Neuronal stem cell (in vitro differentiated cells): ENCODE measurements around the gene TCF7L1.

ENCODE experiments used
- DNase-seq: peaks from one replicate; pipeline ENCODE4 v3.0.0-alpha.2; 2013; ENCODE audit warnings: low spot score
- H2AFZ ChIP-seq: one replicate; pipeline ENCODE4 v1.6.1; 2013; ENCODE audit warnings: mild to moderate bottlenecking, low read length, inconsistent platforms
- H2AK5ac ChIP-seq: 2 replicates; pipeline ENCODE4 v1.6.1; 2013; ENCODE audit warnings: low read depth, mild to moderate bottlenecking, inconsistent platforms, low read length, moderate library complexity, mixed read lengths
- H2BK120ac ChIP-seq: 2 replicates; pipeline ENCODE4 v1.6.1; 2013; ENCODE audit warnings: low read depth, mild to moderate bottlenecking, inconsistent platforms, low read length, moderate library complexity, mixed read lengths
- H2BK12ac ChIP-seq: one replicate; pipeline ENCODE4 v1.6.1; 2013; ENCODE audit warnings: low read length, inconsistent platforms
- H2BK15ac ChIP-seq: 2 replicates; pipeline ENCODE4 v1.6.1; 2013; ENCODE audit warnings: mild to moderate bottlenecking, low read length, inconsistent platforms, mixed read lengths
- H2BK5ac ChIP-seq: one replicate; pipeline ENCODE4 v1.6.1; 2013; ENCODE audit warnings: inconsistent platforms, mild to moderate bottlenecking, low read length, moderate library complexity
- H3K14ac ChIP-seq: one replicate; pipeline ENCODE4 v1.6.1; 2013; ENCODE audit warnings: low read length, inconsistent platforms
- H3K18ac ChIP-seq: 2 replicates; pipeline ENCODE4 v1.6.1; 2013; ENCODE audit warnings: low read length, inconsistent platforms
- H3K23ac ChIP-seq: 2 replicates; pipeline ENCODE4 v1.6.1; 2013; ENCODE audit warnings: low read depth, mild to moderate bottlenecking, mixed read lengths, low read length, inconsistent platforms; ENCODE audit not compliant: poor library complexity
- H3K27ac ChIP-seq: replicated peaks from 3 replicates; pipeline ENCODE4 v1.5.1; 2013; ENCODE audit warnings: low read length, inconsistent platforms
- H3K27me3 ChIP-seq, 3 experiments: 2 replicates each; pipeline ENCODE4 v1.6.1; 2013; ENCODE audit warnings: low read length in 3 of 3, mild to moderate bottlenecking in 2 of 3, inconsistent platforms in 1 of 3, low read depth in 1 of 3, mixed read lengths in 1 of 3, moderate library complexity in 1 of 3; ENCODE audit not compliant: control insufficient read depth in 3 of 3, insufficient read depth in 3 of 3
- H3K36me3 ChIP-seq, 2 donors: replicated peaks in 1 of 2; 2 replicates each; pipeline ENCODE4 v1.6.1; 2013; ENCODE audit warnings: low read length in 2 of 2; ENCODE audit not compliant: control insufficient read depth in 2 of 2, insufficient read depth in 2 of 2
- H3K4ac ChIP-seq: 2 replicates; pipeline ENCODE4 v1.6.1; 2013; ENCODE audit warnings: inconsistent platforms, mild to moderate bottlenecking, low read length, moderate library complexity
- H3K4me1 ChIP-seq, 2 donors: 1 replicate in 1 of 2; 2 replicates in 1 of 2; pipeline ENCODE4 v1.6.1; 2013; ENCODE audit warnings: low read length in 2 of 2, low read depth in 1 of 2; ENCODE audit not compliant: control insufficient read depth in 2 of 2, insufficient read depth in 1 of 2
- H3K4me2 ChIP-seq: one replicate; pipeline ENCODE4 v1.6.1; 2013; ENCODE audit warnings: mild to moderate bottlenecking, low read length, inconsistent platforms; ENCODE audit not compliant: insufficient read depth, poor library complexity, severe bottlenecking
- H3K4me3 ChIP-seq, 2 donors: 2 replicates each; pipeline ENCODE4 v1.5.1; 2013; ENCODE audit warnings: low read length in 2 of 2, mild to moderate bottlenecking in 2 of 2, inconsistent platforms in 1 of 2, moderate library complexity in 1 of 2
- H3K79me1 ChIP-seq: one replicate; pipeline ENCODE4 v1.6.1; 2013; ENCODE audit warnings: low read depth, mild to moderate bottlenecking, inconsistent platforms, low read length, moderate library complexity
- H3K9ac ChIP-seq: one replicate; pipeline ENCODE4 v1.6.1; 2013; ENCODE audit warnings: mild to moderate bottlenecking, low read depth, low read length, inconsistent platforms; ENCODE audit not compliant: poor library complexity
- H3K9me3 ChIP-seq, 2 donors: replicated peaks in 1 of 2; 2 replicates each; pipeline versions ENCODE3 to v1.6.1; 2013; ENCODE audit warnings: low read length in 2 of 2, mild to moderate bottlenecking in 2 of 2, inconsistent platforms in 1 of 2, low read depth in 1 of 2, mixed read lengths in 1 of 2, moderate library complexity in 1 of 2; ENCODE audit not compliant: control insufficient read depth in 2 of 2, insufficient read depth in 1 of 2
- H4K8ac ChIP-seq: one replicate; pipeline ENCODE4 v1.6.1; 2013; ENCODE audit warnings: low read depth, mild to moderate bottlenecking, inconsistent platforms, low read length, moderate library complexity
- H4K91ac ChIP-seq: one replicate; pipeline ENCODE4 v1.6.1; 2013; ENCODE audit warnings: low read length, low read depth, mild to moderate bottlenecking, inconsistent platforms; ENCODE audit not compliant: poor library complexity
- WGBS, 2 donors: extraction: QIAGEN DNeasy Blood & Tissue Kit; methylation state at CpG; one replicate each; pipeline ENCODE4 v1.1.7; 2013; ENCODE audit warnings: missing lambda C conversion rate in 2 of 2, mixed read lengths in 1 of 2; ENCODE audit not compliant: insufficient read length in 2 of 2, insufficient replicate concordance in 1 of 2; ENCODE audit errors: extremely low coverage in 2 of 2; 5-methylcytosine and 5-hydroxymethylcytosine counted together

Gene TCF7L1

DNA sequence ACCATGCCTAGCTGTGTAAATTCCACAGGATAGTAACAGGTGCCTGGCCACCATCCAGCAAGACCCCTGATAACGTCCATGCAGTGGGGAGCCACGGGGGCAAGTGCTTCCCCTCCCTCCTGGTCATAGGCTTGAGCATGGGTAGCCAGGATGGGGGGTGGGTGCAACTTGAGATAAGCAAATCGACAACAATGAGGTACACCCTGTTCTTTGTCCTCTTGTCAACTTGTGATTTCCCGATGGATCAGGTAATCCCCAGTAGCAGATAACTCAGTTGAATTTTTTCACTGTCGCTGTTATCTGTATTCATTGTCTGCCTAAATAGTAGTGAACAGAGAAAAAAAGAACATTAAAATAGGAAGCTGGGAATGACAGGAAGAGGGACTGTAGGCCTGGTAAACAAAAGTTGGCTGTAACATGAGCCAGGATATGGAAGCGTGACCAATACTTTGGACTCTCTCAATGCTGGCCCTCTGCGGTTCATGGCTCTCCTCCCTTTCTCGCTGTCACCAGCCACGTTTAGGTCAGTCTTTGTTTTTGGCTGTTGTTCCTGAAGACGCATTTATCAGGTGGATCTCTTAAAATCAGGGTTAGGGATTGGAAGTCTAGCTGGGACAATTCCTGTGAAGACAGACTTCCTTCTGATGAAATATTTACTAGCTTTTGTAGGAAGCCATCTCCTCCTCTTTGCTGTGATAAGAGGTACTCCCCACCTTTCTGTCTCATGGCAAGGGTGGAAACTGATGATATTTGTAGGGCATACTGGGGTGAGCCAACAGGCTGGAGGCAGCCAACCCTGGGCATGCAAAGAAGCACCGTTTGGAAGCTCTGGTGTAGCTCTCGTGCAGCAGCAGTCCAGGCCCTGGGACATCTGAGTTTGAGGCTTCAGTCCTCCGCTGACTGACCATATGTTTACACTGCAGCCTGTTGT lies 42.4 kb downstream of the TCF7L1 start:
- no peaks in the 10 kb centered on the region for H3K9me3 ChIP-seq
- H2BK15ac ChIP-seq, result peak overlapping the region; percentile 86
- H3K4me3 ChIP-seq, result no peak overlapping the region
- H3K4me2 ChIP-seq, result peak overlapping the region; percentile 23
- no peak overlapping the region for H2BK12ac ChIP-seq
- H3K9ac ChIP-seq, result peak overlapping the region; percentile 17
- no peak overlapping the region for H4K8ac ChIP-seq
- H3K14ac ChIP-seq, result no peak overlapping the region
- H3K23ac ChIP-seq, result no peak overlapping the region
- peak overlapping the region; percentile 47 for H4K91ac ChIP-seq
- no peak overlapping the region for H2AFZ ChIP-seq
- peak overlapping the region; percentile 33 for H2BK5ac ChIP-seq
- peak overlapping the region; percentile 64 for H3K27ac ChIP-seq
- peak overlapping the region; percentile 78 for H3K18ac ChIP-seq
- H3K4ac ChIP-seq, result no peak overlapping the region
- H3K36me3 ChIP-seq, result peaks cover 0 to 2% of the 10 kb centered on the region in 2 donors
- H2BK120ac ChIP-seq, result no peak overlapping the region
- no peaks in the 10 kb centered on the region for H3K27me3 ChIP-seq
- H3K79me1 ChIP-seq, result peaks cover 2% of the 10 kb centered on the region
- peaks cover 15 to 37% of the 10 kb centered on the region in 2 donors for H3K4me1 ChIP-seq
- no peak for DNase-seq
- no peak overlapping the region for H2AK5ac ChIP-seq
- no CpG with 5 or more reads among the region's 13 CpGs for WGBS, 2 donors

- H2AK5ac ChIP-seq, result no peak overlapping the region
- no peak overlapping the region for H2AFZ ChIP-seq
- no peaks in the 10 kb centered on the region for H3K9me3 ChIP-seq
- no peak overlapping the region for H3K23ac ChIP-seq
- no peak overlapping the region for H3K4me2 ChIP-seq
- no peak overlapping the region for H3K4me3 ChIP-seq
- H3K27me3 ChIP-seq, result no peaks in the 10 kb centered on the region
- H3K9ac ChIP-seq, result no peak overlapping the region
- H4K91ac ChIP-seq, result no peak overlapping the region
- H3K27ac ChIP-seq, result no peak overlapping the region
- H2BK15ac ChIP-seq, result no peak overlapping the region
- peaks cover 2% of the 10 kb centered on the region for H3K79me1 ChIP-seq
- no peak overlapping the region for H3K14ac ChIP-seq
- no peak overlapping the region for H2BK120ac ChIP-seq
- peaks cover 0 to 2% of the 10 kb centered on the region in 2 donors for H3K36me3 ChIP-seq
- peaks cover 15 to 43% of the 10 kb centered on the region in 2 donors for H3K4me1 ChIP-seq
- H3K4ac ChIP-seq, result no peak overlapping the region
- no peak overlapping the region for H3K18ac ChIP-seq
- DNase-seq, result no peak
- WGBS, 2 donors, result no CpG with 5 or more reads among the region's 7 CpGs
- no peak overlapping the region for H4K8ac ChIP-seq
- no peak overlapping the region for H2BK5ac ChIP-seq
- H2BK12ac ChIP-seq, result no peak overlapping the region
These were observed 44.0 kb downstream of the TCF7L1 start for GRCh38 chr2:85177031-85177824.

GRCh38 chr2:85178154-85178553 lies 45.0 kb downstream of the TCF7L1 start:
- Histone ChIP-seq H3K4ac (no peak overlapping the region), H3K23ac (no peak overlapping the region), H3K36me3 (peaks cover 0 to 2% of the 10 kb centered on the region in 2 donors), H2AK5ac (no peak overlapping the region), H3K4me3 (no peak overlapping the region), H4K91ac (no peak overlapping the region), H2AFZ (no peak overlapping the region), H2BK5ac (no peak overlapping the region), H3K9ac (no peak overlapping the region), H3K27me3 (no peaks in the 10 kb centered on the region), H2BK15ac (no peak overlapping the region), H3K4me1 (peaks cover 15 to 43% of the 10 kb centered on the region in 2 donors), H3K27ac (no peak overlapping the region), H4K8ac (no peak overlapping the region), H3K4me2 (no peak overlapping the region), H3K18ac (no peak overlapping the region), H3K14ac (no peak overlapping the region), H3K79me1 (peaks cover 2% of the 10 kb centered on the region), H2BK12ac (no peak overlapping the region), H2BK120ac (no peak overlapping the region), H3K9me3 (no peaks in the 10 kb centered on the region)
- DNase-seq, result no peak
- no CpG with 5 or more reads among the region's 1 CpG for WGBS, 2 donors

DNA sequence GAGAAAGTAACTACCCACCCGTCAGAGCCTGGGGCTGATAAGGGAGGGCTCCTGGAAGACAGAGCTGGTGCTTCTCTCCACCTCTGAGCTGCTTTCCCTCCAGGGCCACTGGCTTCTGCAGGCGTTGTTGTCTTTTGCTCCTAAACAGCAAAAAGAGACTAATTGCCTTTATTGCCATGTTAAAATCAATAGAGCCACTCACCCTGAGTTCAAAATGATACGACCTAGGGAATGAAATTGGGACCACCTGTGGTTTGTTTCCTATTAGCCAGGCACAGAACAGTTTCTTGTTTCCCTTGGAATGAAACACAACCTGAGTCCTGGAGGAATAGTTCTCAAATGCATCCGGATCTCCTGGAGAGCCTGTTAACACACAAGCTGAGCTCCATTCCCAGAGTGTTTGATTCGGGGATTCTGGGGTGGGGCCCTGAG lies 45.8 kb downstream of the TCF7L1 start:
- H3K4me1 ChIP-seq, result peaks cover 15 to 43% of the 10 kb centered on the region in 2 donors
- no peak overlapping the region for H3K4me3 ChIP-seq

More for the DNA sequence above, 45.8 kb downstream of the TCF7L1 start:
- H3K27ac ChIP-seq, result no peak overlapping the region
- no CpG with 5 or more reads among the region's 5 CpGs for WGBS, 2 donors
- H2AK5ac ChIP-seq, result no peak overlapping the region
- no peaks in the 10 kb centered on the region for H3K27me3 ChIP-seq
- H3K4ac ChIP-seq, result no peak overlapping the region
- H3K79me1 ChIP-seq, result peaks cover 2% of the 10 kb centered on the region
- no peak for DNase-seq
- no peak overlapping the region for H2BK120ac ChIP-seq
- H3K23ac ChIP-seq, result no peak overlapping the region
- H2AFZ ChIP-seq, result no peak overlapping the region
- H3K36me3 ChIP-seq, result peaks cover 0 to 2% of the 10 kb centered on the region in 2 donors
- no peak overlapping the region for H3K14ac ChIP-seq
- H2BK15ac ChIP-seq, result no peak overlapping the region
- H4K8ac ChIP-seq, result no peak overlapping the region
- no peak overlapping the region for H4K91ac ChIP-seq
- H3K9ac ChIP-seq, result no peak overlapping the region
- no peak overlapping the region for H3K4me2 ChIP-seq
- H3K9me3 ChIP-seq, result no peaks in the 10 kb centered on the region
- H2BK12ac ChIP-seq, result no peak overlapping the region
- H2BK5ac ChIP-seq, result no peak overlapping the region
- no peak overlapping the region for H3K18ac ChIP-seq
